H9 (cell line): ENCODE data around the gene GGPS1. TPM values are rescaled to one million over a fixed set of nuclear protein-coding genes. Genes with fewer than 3 reads are reported as not detected.

Source experiments
- DNase-seq: peaks from one replicate; pipeline ENCODE4 v3.0.0-alpha.2; 2017
- H2AFZ ChIP-seq: one replicate; pipeline ENCODE4 v1.6.1; 2013; ENCODE audit warnings: mild to moderate bottlenecking, low read length, control low read depth, moderate library complexity
- H2AK5ac ChIP-seq: 2 replicates; pipeline ENCODE4 v1.6.1; 2013; ENCODE audit warnings: low read length, control low read depth, mixed read lengths; ENCODE audit not compliant: insufficient read length
- H2BK120ac ChIP-seq: one replicate; pipeline ENCODE4 v1.6.1; 2013; ENCODE audit warnings: low read depth, mild to moderate bottlenecking, low read length, control low read depth, inconsistent platforms; ENCODE audit not compliant: poor library complexity, severe bottlenecking
- H2BK12ac ChIP-seq: 2 replicates; pipeline ENCODE4 v1.6.1; 2013; ENCODE audit warnings: low read length, control low read depth, mixed read lengths, low read depth; ENCODE audit not compliant: insufficient read length
- H2BK15ac ChIP-seq: 2 replicates; pipeline ENCODE4 v1.6.1; 2013; ENCODE audit warnings: low read depth, low read length, control low read depth
- H2BK20ac ChIP-seq: one replicate; pipeline ENCODE4 v1.6.1; 2013; ENCODE audit warnings: low read depth, mild to moderate bottlenecking, low read length, control low read depth, inconsistent platforms; ENCODE audit not compliant: poor library complexity, severe bottlenecking
- H2BK5ac ChIP-seq: 2 replicates; pipeline ENCODE4 v1.6.1; 2013; ENCODE audit warnings: low read length, control low read depth, mixed read lengths; ENCODE audit not compliant: insufficient read length
- H3K14ac ChIP-seq: 2 replicates; pipeline ENCODE4 v1.6.1; 2013; ENCODE audit warnings: low read length, control low read depth; ENCODE audit not compliant: insufficient read depth
- H3K18ac ChIP-seq: 2 replicates; pipeline ENCODE4 v1.6.1; 2013; ENCODE audit warnings: low read depth, mild to moderate bottlenecking, mixed read lengths, low read length, control low read depth; ENCODE audit not compliant: insufficient read length
- H3K23ac ChIP-seq: 2 replicates; pipeline ENCODE4 v1.6.1; 2013; ENCODE audit warnings: low read length, control low read depth, mixed read lengths, low read depth; ENCODE audit not compliant: insufficient read length
- H3K23me2 ChIP-seq: 2 replicates; pipeline ENCODE4 v1.6.1; 2013; ENCODE audit warnings: low read depth, mild to moderate bottlenecking, mixed read lengths, low read length, control low read depth; ENCODE audit not compliant: insufficient read length, poor library complexity, severe bottlenecking
- H3K27ac ChIP-seq: 2 replicates; pipeline ENCODE4 v1.5.1; 2013; ENCODE audit warnings: low read length, control low read depth, mixed read lengths, low read depth; ENCODE audit not compliant: insufficient read length
- H3K27me3 ChIP-seq: 2 replicates; pipeline ENCODE4 v1.6.1; 2013; ENCODE audit warnings: low read length, control low read depth, inconsistent platforms; ENCODE audit not compliant: insufficient read depth
- H3K4ac ChIP-seq: 2 replicates; pipeline ENCODE4 v1.6.1; 2013; ENCODE audit warnings: low read depth, mild to moderate bottlenecking, control low read depth, inconsistent platforms, low read length, moderate library complexity
- H3K4me1 ChIP-seq: 2 replicates; pipeline ENCODE4 v1.6.1; 2013; ENCODE audit warnings: low read length, control low read depth, inconsistent platforms; ENCODE audit not compliant: insufficient read depth
- H3K4me2 ChIP-seq: 2 replicates; pipeline ENCODE4 v1.6.1; 2013; ENCODE audit warnings: low read length, control low read depth, mixed read lengths; ENCODE audit not compliant: insufficient read length, insufficient read depth
- H3K56ac ChIP-seq: 2 replicates; pipeline ENCODE4 v1.6.1; 2013; ENCODE audit warnings: low read depth, mild to moderate bottlenecking, mixed read lengths, low read length, control low read depth; ENCODE audit not compliant: insufficient read length
- H3K79me1 ChIP-seq: 2 replicates; pipeline ENCODE4 v1.6.1; 2013; ENCODE audit warnings: low read depth, mild to moderate bottlenecking, moderate library complexity, low read length, control low read depth, inconsistent platforms; ENCODE audit not compliant: insufficient read depth, poor library complexity, severe bottlenecking
- H3K79me2 ChIP-seq: 2 replicates; pipeline ENCODE4 v1.6.1; 2013; ENCODE audit warnings: low read length, control low read depth, inconsistent platforms; ENCODE audit not compliant: insufficient read depth
- H3K9ac ChIP-seq: 2 replicates; pipeline ENCODE4 v1.6.1; 2013; ENCODE audit warnings: low read length, control low read depth, mixed read lengths; ENCODE audit not compliant: insufficient read length; ENCODE audit errors: extremely low read depth
- H3K9me3 ChIP-seq: one replicate; pipeline ENCODE4 v1.6.1; 2013; ENCODE audit warnings: low read depth, low read length, inconsistent platforms; ENCODE audit not compliant: control insufficient read depth
- H3T11ph ChIP-seq: one replicate; pipeline ENCODE4 v1.6.1; 2013; ENCODE audit warnings: mild to moderate bottlenecking, low read length, control low read depth, inconsistent platforms
- H4K20me1 ChIP-seq: one replicate; pipeline ENCODE4 v1.6.1; 2013; ENCODE audit not compliant: control insufficient read depth, insufficient read length, insufficient read depth
- H4K5ac ChIP-seq: 2 replicates; pipeline ENCODE4 v1.6.1; 2013; ENCODE audit warnings: low read depth, mild to moderate bottlenecking, mixed read lengths, low read length, control low read depth; ENCODE audit not compliant: insufficient read length
- H4K8ac ChIP-seq: replicated peaks from 2 replicates; pipeline ENCODE4 v1.6.1; 2013; ENCODE audit warnings: low read length, control low read depth, mixed read lengths, low read depth; ENCODE audit not compliant: insufficient read length
- H4K91ac ChIP-seq: 2 replicates; pipeline ENCODE4 v1.6.1; 2013; ENCODE audit warnings: low read depth, mild to moderate bottlenecking, moderate library complexity, mixed read lengths, low read length, control low read depth; ENCODE audit not compliant: insufficient read length
- H3K27ac Mint-ChIP-seq, 3 experiments: 2 replicates in 2 of 3; 3 replicates in 1 of 3; pipeline ENCODE4 v1.8.0; 2020 to 2021; ENCODE audit warnings: mixed read lengths in 3 of 3, mild to moderate bottlenecking in 1 of 3, moderate library complexity in 1 of 3
- H3K27me3 Mint-ChIP-seq: 2 replicates; pipeline ENCODE4 v1.8.0; 2021; ENCODE audit warnings: low read depth, mild to moderate bottlenecking, moderate library complexity, mixed read lengths
- H3K36me3 Mint-ChIP-seq, 3 experiments: 2 replicates in 2 of 3; 3 replicates in 1 of 3; pipeline ENCODE4 v1.8.0; 2020 to 2021; ENCODE audit warnings: low read depth in 3 of 3, mixed read lengths in 3 of 3; ENCODE audit not compliant: insufficient read depth in 1 of 3
- H3K4me1 Mint-ChIP-seq, 2 experiments: 2 replicates each; pipeline ENCODE4 v1.8.0; 2020; ENCODE audit warnings: mixed read lengths in 2 of 2
- H3K4me3 Mint-ChIP-seq, 2 experiments: 2 replicates in 1 of 2; 3 replicates in 1 of 2; pipeline ENCODE4 v1.8.0; 2020 to 2021; ENCODE audit warnings: mild to moderate bottlenecking in 2 of 2, mixed read lengths in 2 of 2, moderate library complexity in 1 of 2
- H3K9me3 Mint-ChIP-seq, 2 experiments: 2 replicates in 1 of 2; 3 replicates in 1 of 2; pipeline ENCODE4 v1.8.0; 2020; ENCODE audit warnings: mild to moderate bottlenecking in 2 of 2, mixed read lengths in 2 of 2, moderate library complexity in 1 of 2
- WGBS: extraction: QIAGEN DNeasy Blood & Tissue Kit; methylation state at CpG from one replicate; pipeline ENCODE4 v1.1.7; 2013; ENCODE audit warnings: missing lambda C conversion rate, low lambda C conversion rate, mixed read lengths; ENCODE audit not compliant: insufficient read length; ENCODE audit errors: extremely low coverage; 5-methylcytosine and 5-hydroxymethylcytosine counted together
- total RNA-seq: library from RNA; stranded (reverse); gene quantifications from 2 replicates; pipeline ENCODE4 v1.2.1, GENCODE V29; 2021
- TF ChIP-seq, protein P1 (sequence below): fragments of 200-600 bp; sonication (generic); conservative IDR thresholded peaks from 3 replicates; pipeline ENCODE4 v1.8.0; 2021; ENCODE audit warnings: antibody characterized with exemption, mild to moderate bottlenecking

Gene GGPS1
- total RNA-seq, 1 experiment from 2014 or later = 44.7 TPM

DNA sequence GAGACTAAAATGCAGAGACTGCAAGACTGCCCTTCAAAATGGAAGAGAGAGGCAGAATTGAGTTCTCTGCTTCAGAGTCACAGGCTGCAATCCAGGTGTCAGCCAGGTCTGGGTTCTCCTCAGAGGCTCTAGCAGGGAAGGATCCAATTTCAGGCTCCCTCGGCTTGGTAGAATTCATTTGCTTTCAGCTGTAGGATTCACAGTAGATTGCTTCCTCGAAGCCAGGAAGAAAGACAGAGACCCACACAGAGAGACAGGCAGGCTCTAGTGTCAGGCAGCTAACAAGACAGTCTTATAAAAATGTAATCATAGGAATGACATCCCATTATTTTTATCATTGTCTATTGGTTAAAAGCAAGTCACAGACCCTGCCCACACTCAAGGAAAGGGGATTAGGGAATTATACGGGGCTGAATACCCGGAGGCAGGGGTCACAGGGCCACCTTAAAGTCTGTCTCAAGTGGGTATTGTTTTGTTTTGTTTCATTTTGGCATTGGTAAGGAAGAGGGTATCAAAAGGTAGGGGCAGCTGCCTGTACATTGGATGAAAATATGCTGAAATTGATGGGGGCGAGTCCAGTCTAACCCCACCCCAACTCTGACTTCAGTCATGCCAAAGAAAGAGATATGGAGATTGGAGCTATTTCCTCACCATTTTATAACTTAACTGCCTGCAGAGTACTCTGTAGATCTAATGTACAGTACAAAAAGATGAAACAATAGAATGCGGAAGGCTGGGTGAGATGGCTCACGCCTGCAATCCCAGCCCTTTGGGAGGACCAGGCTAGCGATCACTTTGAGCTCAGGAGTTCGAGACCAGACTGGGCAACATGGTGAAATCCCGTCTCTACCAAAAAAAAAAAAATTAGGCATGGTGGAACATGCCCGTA lies 29.4 kb downstream of the GGPS1 start:
- H2BK20ac ChIP-seq = no peak overlapping the region
- H3K14ac ChIP-seq = no peak overlapping the region
- Mint-ChIP-seq H3K9me3 (no peaks in the 10 kb centered on the region), H3K36me3 (no peaks in the 10 kb centered on the region), H3K4me3 (no peak overlapping the region), H3K4me1 (peaks cover 7 to 15% of the 10 kb centered on the region in 2 experiments), H3K27me3 (no peaks in the 10 kb centered on the region), H3K27ac (peak overlapping the region; percentile 19 to 78 (median 78); a peak in 6 of 7 replicates)
- TF ChIP-seq, protein P1, sequence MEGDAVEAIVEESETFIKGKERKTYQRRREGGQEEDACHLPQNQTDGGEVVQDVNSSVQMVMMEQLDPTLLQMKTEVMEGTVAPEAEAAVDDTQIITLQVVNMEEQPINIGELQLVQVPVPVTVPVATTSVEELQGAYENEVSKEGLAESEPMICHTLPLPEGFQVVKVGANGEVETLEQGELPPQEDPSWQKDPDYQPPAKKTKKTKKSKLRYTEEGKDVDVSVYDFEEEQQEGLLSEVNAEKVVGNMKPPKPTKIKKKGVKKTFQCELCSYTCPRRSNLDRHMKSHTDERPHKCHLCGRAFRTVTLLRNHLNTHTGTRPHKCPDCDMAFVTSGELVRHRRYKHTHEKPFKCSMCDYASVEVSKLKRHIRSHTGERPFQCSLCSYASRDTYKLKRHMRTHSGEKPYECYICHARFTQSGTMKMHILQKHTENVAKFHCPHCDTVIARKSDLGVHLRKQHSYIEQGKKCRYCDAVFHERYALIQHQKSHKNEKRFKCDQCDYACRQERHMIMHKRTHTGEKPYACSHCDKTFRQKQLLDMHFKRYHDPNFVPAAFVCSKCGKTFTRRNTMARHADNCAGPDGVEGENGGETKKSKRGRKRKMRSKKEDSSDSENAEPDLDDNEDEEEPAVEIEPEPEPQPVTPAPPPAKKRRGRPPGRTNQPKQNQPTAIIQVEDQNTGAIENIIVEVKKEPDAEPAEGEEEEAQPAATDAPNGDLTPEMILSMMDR = no peak
- no peak overlapping the region for H3K23ac ChIP-seq
- H2BK120ac ChIP-seq = no peak overlapping the region
- no peak overlapping the region for H3K56ac ChIP-seq
- no peaks in the 10 kb centered on the region for H3K9me3 ChIP-seq
- no peak overlapping the region for H3K9ac ChIP-seq
- no peaks in the 10 kb centered on the region for H3K27me3 ChIP-seq
- H4K5ac ChIP-seq = no peak overlapping the region
- no peak overlapping the region for H3K4ac ChIP-seq
- no peaks in the 10 kb centered on the region for H3K79me1 ChIP-seq
- DNase-seq = peak; percentile 75
- H4K8ac ChIP-seq = no peak overlapping the region
- H4K91ac ChIP-seq = no peak overlapping the region
- no peak overlapping the region for H3K18ac ChIP-seq
- no peak overlapping the region for H2BK15ac ChIP-seq
- H2AK5ac ChIP-seq = no peak overlapping the region
- no CpG with 5 or more reads among the region's 11 CpGs for whole genome bisulfite sequencing
- no peak overlapping the region for H3K27ac ChIP-seq
- H4K20me1 ChIP-seq = no peaks in the 10 kb centered on the region
- no peak overlapping the region for H3T11ph ChIP-seq
- H3K79me2 ChIP-seq = no peaks in the 10 kb centered on the region
- peak overlapping the region; percentile 59 for H2AFZ ChIP-seq
- peak overlapping the region; percentile 35 for H3K4me2 ChIP-seq
- H3K23me2 ChIP-seq = no peaks in the 10 kb centered on the region
- H2BK12ac ChIP-seq = no peak overlapping the region
- peaks cover 4% of the 10 kb centered on the region; the same call in 1 of the 2 replicates for H3K4me1 ChIP-seq
- no peak overlapping the region for H2BK5ac ChIP-seq
